Panc1 (cell line): ENCODE results near the gene DDX42.

Experiments
- TF ChIP-seq, protein P1 (sequence below), 2 experiments: IDR thresholded peaks; 2 replicates each; pipeline ENCODE4 v1.6.1; 2011 to 2012; ENCODE audit warnings: low read depth in 2 of 2, control low read depth in 1 of 2, low read length in 1 of 2, mild to moderate bottlenecking in 1 of 2, moderate library complexity in 1 of 2; ENCODE audit not compliant: insufficient read depth in 1 of 2
- TF ChIP-seq, protein P2 (sequence below): fragments of 450-650 bp; IDR thresholded peaks from 2 replicates; pipeline ENCODE4 v1.5.1; 2017; ENCODE audit warnings: mild to moderate bottlenecking

GRCh38 chr17:63853260-63853659 is 79.3 kb downstream of the DDX42 start:
- TF ChIP-seq, protein P1, sequence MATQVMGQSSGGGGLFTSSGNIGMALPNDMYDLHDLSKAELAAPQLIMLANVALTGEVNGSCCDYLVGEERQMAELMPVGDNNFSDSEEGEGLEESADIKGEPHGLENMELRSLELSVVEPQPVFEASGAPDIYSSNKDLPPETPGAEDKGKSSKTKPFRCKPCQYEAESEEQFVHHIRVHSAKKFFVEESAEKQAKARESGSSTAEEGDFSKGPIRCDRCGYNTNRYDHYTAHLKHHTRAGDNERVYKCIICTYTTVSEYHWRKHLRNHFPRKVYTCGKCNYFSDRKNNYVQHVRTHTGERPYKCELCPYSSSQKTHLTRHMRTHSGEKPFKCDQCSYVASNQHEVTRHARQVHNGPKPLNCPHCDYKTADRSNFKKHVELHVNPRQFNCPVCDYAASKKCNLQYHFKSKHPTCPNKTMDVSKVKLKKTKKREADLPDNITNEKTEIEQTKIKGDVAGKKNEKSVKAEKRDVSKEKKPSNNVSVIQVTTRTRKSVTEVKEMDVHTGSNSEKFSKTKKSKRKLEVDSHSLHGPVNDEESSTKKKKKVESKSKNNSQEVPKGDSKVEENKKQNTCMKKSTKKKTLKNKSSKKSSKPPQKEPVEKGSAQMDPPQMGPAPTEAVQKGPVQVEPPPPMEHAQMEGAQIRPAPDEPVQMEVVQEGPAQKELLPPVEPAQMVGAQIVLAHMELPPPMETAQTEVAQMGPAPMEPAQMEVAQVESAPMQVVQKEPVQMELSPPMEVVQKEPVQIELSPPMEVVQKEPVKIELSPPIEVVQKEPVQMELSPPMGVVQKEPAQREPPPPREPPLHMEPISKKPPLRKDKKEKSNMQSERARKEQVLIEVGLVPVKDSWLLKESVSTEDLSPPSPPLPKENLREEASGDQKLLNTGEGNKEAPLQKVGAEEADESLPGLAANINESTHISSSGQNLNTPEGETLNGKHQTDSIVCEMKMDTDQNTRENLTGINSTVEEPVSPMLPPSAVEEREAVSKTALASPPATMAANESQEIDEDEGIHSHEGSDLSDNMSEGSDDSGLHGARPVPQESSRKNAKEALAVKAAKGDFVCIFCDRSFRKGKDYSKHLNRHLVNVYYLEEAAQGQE (IDR thresholded peaks at IDR 0.05; ENCODE audit: insufficient read depth in 1 of 2, low read depth in 2 of 2, low read length in 1 of 2): no peak
- TF ChIP-seq, protein P2, sequence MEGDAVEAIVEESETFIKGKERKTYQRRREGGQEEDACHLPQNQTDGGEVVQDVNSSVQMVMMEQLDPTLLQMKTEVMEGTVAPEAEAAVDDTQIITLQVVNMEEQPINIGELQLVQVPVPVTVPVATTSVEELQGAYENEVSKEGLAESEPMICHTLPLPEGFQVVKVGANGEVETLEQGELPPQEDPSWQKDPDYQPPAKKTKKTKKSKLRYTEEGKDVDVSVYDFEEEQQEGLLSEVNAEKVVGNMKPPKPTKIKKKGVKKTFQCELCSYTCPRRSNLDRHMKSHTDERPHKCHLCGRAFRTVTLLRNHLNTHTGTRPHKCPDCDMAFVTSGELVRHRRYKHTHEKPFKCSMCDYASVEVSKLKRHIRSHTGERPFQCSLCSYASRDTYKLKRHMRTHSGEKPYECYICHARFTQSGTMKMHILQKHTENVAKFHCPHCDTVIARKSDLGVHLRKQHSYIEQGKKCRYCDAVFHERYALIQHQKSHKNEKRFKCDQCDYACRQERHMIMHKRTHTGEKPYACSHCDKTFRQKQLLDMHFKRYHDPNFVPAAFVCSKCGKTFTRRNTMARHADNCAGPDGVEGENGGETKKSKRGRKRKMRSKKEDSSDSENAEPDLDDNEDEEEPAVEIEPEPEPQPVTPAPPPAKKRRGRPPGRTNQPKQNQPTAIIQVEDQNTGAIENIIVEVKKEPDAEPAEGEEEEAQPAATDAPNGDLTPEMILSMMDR: no peak
